Measurements from ENCODE around the gene IGF2. TPM values are rescaled to one million over a fixed set of nuclear protein-coding genes. Genes with fewer than 3 reads are reported as not detected.

Gene IGF2
- polyA plus RNA-seq, 3 donors: 615 to 954 (median 884) TPM

GRCh38 chr11:2138431-2139122, 612 bp downstream of the IGF2 start:
- DNase-seq: no peak

DNA sequence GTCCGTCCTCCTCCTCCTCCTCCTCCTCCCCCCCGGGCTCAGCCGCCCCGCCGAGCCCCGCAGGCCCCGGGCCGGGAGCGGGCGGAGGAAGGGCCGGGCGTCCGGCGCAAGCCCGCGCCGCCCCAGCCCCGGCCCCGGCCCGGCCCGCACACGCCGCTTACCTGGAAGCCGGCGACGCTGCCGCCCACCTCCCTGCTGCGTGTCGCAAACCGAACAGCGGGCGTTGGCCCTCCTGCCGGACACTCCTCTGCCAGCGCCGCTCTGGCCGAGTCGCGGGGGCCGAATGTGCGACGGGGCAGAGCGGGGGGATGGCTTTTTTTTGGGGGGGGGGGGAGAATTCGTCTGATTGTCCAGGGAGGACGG, 1.1 kb downstream of the IGF2 start:
- DNase-seq: no peak

DNA sequence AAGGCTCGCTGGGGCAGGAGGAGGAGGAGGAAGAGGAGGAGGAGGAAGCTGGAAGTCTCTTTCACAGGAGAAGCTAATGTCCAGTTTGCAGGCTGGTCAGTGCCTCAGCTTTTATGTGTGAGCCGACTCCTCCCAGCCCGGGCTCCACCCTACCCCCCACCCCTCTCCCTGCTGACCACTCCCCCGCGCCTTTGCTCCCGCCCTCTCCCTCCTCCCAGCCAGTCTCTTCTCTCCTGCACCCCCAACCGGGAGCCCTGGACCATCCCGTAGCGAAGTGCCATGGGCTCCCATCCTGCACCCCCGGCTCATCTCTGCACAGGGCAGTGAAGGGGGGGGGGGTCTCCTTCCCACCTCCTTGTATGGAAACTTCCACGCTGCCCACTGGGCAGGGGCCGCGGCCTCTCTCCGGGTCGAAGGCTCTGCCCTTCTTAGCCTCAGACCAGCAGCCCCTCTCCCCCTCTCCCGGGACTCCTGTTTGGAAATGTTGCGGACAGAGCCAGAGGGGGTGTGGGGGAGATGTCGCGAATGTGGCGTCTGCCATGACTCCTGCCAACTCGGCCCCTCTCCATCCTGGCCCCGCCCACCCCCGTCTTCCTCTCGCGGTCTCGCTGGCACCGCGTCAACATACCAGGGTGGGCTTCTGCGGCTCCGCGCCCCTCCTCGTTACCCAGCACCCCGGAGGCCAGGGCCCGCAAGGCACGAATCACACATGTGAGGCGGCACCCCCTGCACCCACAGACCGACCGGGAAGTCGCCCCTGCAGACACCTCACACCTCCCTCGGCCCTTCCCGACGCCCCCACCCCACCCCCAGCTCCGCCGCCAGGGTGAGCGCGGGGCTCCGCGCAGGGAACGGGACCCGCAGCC, 1.8 kb downstream of the IGF2 start:
- peak; percentile 88 for DNase-seq

DNA sequence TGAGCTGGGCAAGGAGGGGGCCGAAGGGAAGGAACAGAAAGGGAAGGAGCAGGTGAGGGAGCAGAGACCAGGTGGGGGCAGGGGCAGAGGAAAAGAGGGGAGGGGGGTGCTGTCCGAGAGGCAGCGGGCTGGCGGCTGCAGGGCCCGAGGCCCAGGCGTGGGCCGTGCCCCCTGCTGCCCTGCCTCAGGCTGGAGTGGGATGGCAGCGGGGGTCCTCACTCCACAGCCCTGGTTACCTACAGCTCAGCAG, 2.3 kb downstream of the IGF2 start:
- no peak for DNase-seq

- no peak for DNase-seq
These were observed 2.8 kb downstream of the IGF2 start for GRCh38 chr11:2136209-2136951.

GRCh38 chr11:2135648-2136201, 3.5 kb downstream of the IGF2 start:
- DNase-seq: no peak

GRCh38 chr11:2135018-2135569, 4.1 kb downstream of the IGF2 start:
- no peak for DNase-seq

- DNase-seq: no peak
These were observed 4.9 kb downstream of the IGF2 start for GRCh38 chr11:2134022-2135010.

DNA sequence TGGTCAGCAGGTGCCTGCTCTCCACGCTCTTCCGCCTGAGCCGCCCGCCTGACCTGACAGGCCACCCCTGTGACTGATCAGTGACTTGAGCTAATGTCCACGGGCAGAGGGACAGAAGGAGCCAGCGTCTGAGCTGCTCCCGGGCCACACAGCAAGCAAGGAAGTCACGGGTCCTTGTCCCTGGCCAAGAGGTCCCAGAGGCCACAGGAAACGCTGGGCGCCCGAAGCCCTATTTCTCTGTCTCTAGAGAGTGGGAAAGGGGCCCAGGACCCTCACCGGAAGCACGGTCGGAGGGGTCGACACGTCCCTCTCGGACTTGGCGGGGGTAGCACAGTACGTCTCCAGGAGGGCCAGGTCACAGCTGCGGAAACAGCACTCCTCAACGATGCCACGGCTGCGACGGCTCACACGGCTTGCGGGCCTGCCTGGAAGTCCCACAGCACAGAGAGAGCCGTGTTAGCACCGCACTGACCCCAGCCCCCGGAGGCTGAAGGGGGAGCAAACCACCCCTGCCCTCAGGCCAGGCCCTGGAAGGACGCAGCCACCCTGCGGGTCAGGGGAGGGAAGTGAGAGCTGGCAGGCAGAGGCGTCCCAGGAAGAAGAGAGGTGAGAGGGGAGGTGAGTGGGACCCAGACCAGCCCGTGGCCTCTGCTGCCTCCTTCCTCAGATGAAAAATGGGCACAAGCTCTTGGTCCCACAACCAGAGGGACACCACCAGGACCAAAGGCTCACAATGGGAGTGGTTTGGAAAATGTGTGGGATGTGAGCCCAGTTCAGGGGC, 5.8 kb downstream of the IGF2 start:
- DNase-seq: no peak

DNA sequence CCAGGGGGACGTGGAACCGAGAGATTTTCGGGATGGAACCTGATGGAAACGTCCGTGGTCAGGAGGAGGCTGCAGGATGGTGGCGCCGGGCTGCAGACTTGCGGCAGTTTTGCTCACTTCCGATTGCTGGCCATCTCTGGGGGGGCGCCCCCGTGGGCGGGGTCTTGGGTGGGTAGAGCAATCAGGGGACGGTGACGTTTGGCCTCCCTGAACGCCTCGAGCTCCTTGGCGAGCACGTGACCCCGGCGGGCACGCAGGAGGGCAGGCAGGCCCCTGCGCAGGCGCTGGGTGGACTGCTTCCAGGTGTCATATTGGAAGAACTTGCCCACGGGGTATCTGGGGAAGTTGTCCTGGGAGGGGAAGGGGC, 6.3 kb downstream of the IGF2 start:
- DNase-seq: no peak

GRCh38 chr11:2132246-2132645, 6.9 kb downstream of the IGF2 start:
- DNase-seq: no peak

GRCh38 chr11:2131371-2132236, 7.6 kb downstream of the IGF2 start:
- DNase-seq: no peak

- no peak for DNase-seq
These were observed 8.3 kb downstream of the IGF2 start for GRCh38 chr11:2130881-2131352.

- no peak for DNase-seq
These were observed 9.4 kb downstream of the IGF2 start for GRCh38 chr11:2129699-2130366.

- DNase-seq: no peak
These were observed 9.9 kb downstream of the IGF2 start for GRCh38 chr11:2129308-2129698.

DNA sequence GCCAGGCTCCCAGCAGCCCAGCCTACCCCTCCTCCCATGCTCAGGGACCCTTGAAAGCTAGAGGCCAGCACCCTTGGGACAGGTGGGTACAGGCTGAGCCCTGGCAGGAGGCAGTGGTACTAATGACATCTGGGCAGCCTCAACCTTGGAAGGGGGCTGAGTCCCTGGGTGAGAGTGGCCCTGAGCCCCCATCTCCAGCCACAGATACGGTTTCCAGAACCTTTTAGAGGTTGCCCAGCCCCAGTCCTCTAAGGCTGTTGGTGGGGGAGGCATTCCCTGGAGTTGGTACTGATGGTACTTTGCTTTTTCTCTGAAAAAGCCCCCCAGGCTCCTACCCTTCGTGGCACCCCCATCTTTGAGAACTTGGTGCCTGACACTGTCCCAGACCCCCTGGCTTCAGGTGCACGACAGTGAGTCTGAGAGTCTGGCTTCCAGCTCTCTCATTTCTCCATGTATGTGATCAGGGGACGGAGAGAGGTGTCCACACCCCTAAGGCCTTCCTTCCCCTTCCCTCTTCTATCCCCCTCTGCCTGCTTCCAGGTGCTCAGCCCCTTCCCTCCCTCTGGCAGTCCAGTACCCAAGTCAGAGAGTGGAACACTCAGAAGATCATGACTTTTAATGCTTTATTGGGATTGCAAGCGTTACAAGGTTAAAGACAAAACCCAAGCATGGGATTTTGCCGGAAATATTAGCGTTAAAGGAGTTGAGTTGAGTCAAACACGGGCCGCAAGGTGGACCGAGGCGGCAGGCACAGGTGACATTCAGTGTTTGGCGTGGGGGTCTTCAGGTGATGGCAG, 10.5 kb downstream of the IGF2 start:
- DNase-seq: no peak

GRCh38 chr11:2128130-2128510, 11.1 kb downstream of the IGF2 start:
- DNase-seq: no peak

Data from renal pelvis (tissue), 4 donors.